ENCODE data around the gene IFI44. TPM values are rescaled to one million over a fixed set of nuclear protein-coding genes. Genes with fewer than 3 reads are reported as not detected.

The IFI44 gene
- total RNA-seq, 1 donor from 2014 or later = 19.7 TPM

- no peak for DNase-seq (ENCODE audit: low spot score)
These were observed 52.8 kb downstream of the IFI44 start for GRCh38 chr1:78702426-78702825.

GRCh38 chr1:78703806-78704205, 54.2 kb downstream of the IFI44 start:
- no peak for DNase-seq (ENCODE audit: low spot score)

GRCh38 chr1:78712467-78713051, 62.9 kb downstream of the IFI44 start:
- no peak for DNase-seq (ENCODE audit: low spot score)

- no peak for DNase-seq (ENCODE audit: low spot score)
These were observed 63.7 kb downstream of the IFI44 start for GRCh38 chr1:78713297-78713696.

Other genes starting within 250 kb of the IFI44 start
- gene PTGFR, start 158.9 kb upstream of the IFI44 start, total RNA-seq = 4.6 TPM
- 9.0 TPM for gene IFI44L, start 29.4 kb upstream of the IFI44 start, total RNA-seq

All from ureter (tissue), 1 donor.